HepG2 (cell line): Measurements from ENCODE around the gene CPLX3. TPM values are rescaled to one million over a fixed set of nuclear protein-coding genes. Genes with fewer than 3 reads are reported as not detected.

ENCODE experiments used
- ATAC-seq: fragments of 200-7000 bp; cut with Tn5 transposase; 3 replicates; pipeline ENCODE4 v1.9.1; 2020; ENCODE audit warnings: mild to moderate bottlenecking, moderate library complexity
- BruUV-seq: library from RNA; stranded (reverse); fragments of 400-500 nt; replicated peaks from 2 replicates; lab custom pipeline; 2021; lab: Mats Ljungman, UMichigan
- CTCF ChIA-PET: fragments of 300-600 bp; formaldehyde crosslinking; extraction: SDS; loops from one replicate; lab custom pipeline; 2021; ENCODE audit warnings: low total read pairs, inconsistent platforms, low intra/inter-chr PET ratio; lab: Yijun Ruan, JAX
- POLR2A ChIA-PET: fragments of 350-600 bp; sonication (Branson Sonifier 250); formaldehyde crosslinking; loops from one replicate; lab custom pipeline; 2020; ENCODE audit warnings: antibody characterized with exemption, inconsistent platforms; lab: Yijun Ruan, JAX
- DNase-seq: peaks from one replicate; pipeline ENCODE4 v3.0.0-alpha.2; 2015; ENCODE audit warnings: low spot score
- FAIRE-seq: peaks from 3 replicates; lab custom pipeline; 2011; peaks lifted over from hg19 to GRCh38; lab: Jason Lieb, UNC
- H2AFZ ChIP-seq: one replicate; pipeline ENCODE4 v1.6.1; 2011; ENCODE audit warnings: low read length, inconsistent platforms
- H3K27ac ChIP-seq: fragments of 300-600 bp; 3 replicates; pipeline ENCODE4 v1.8.0; 2011; ENCODE audit warnings: mixed run types, mild to moderate bottlenecking, mixed read lengths, low read length, inconsistent platforms; ENCODE audit not compliant: insufficient read depth; ENCODE audit errors: extremely low read length
- H3K27me3 ChIP-seq, 2 experiments: fragments of 200-600 bp in 1 of 2; 2 replicates in 1 of 2; 3 replicates in 1 of 2; pipeline versions ENCODE4 v1.6.0 to v1.8.0; 2011; ENCODE audit warnings: low read length in 2 of 2, mild to moderate bottlenecking in 2 of 2, moderate library complexity in 2 of 2, inconsistent platforms in 1 of 2; ENCODE audit not compliant: insufficient read depth in 2 of 2, control insufficient read depth in 1 of 2
- H3K36me3 ChIP-seq, 2 experiments: fragments of 200-600 bp in 1 of 2; replicated peaks in 1 of 2; 2 replicates in 1 of 2; 3 replicates in 1 of 2; pipeline versions ENCODE4 v1.5.1 to v1.8.0; 2011; ENCODE audit warnings: low read length in 2 of 2, inconsistent platforms in 1 of 2; ENCODE audit not compliant: insufficient read depth in 2 of 2, control insufficient read depth in 1 of 2
- H3K4me1 ChIP-seq: 2 replicates; pipeline ENCODE4 v1.5.1; 2012; ENCODE audit warnings: low read length, inconsistent platforms; ENCODE audit not compliant: insufficient read depth
- H3K4me2 ChIP-seq: 2 replicates; pipeline ENCODE4 v1.6.0; 2011; ENCODE audit warnings: low read depth, low read length, inconsistent platforms
- H3K4me3 ChIP-seq, 3 experiments: fragments of 200-600 bp in 1 of 3; sonication (generic), shearing (Covaris generic) in 1 of 3; replicated peaks in 1 of 3; 2 replicates each; pipeline ENCODE4 v1.5.1; 2011 to 2016; ENCODE audit warnings: low read length in 3 of 3, inconsistent platforms in 2 of 3, low read depth in 2 of 3, mild to moderate bottlenecking in 2 of 3, control low read depth in 1 of 3, mixed read lengths in 1 of 3; ENCODE audit not compliant: insufficient read depth in 1 of 3
- H3K79me2 ChIP-seq: one replicate; pipeline ENCODE4 v1.6.1; 2011; ENCODE audit warnings: low read length, inconsistent platforms; ENCODE audit not compliant: insufficient read depth
- H3K9ac ChIP-seq: 2 replicates; pipeline ENCODE4 v1.6.0; 2011; ENCODE audit warnings: mild to moderate bottlenecking, low read depth, low read length, inconsistent platforms; ENCODE audit not compliant: insufficient read depth
- H3K9me3 ChIP-seq: 2 replicates; pipeline ENCODE4 v1.5.1; 2012; ENCODE audit warnings: mild to moderate bottlenecking, low read length
- H4K20me1 ChIP-seq: 2 replicates; pipeline ENCODE4 v1.6.0; 2011; ENCODE audit warnings: inconsistent platforms, mild to moderate bottlenecking, low read length, moderate library complexity; ENCODE audit not compliant: insufficient read depth
- CENPT ChIP-seq: sonication (generic); formaldehyde crosslinking; IDR thresholded peaks from 2 replicates; pipeline ENCODE4 v1.8.0; 2022; ENCODE audit warnings: low read depth, mild to moderate bottlenecking, moderate library complexity, missing genetic modification reagents
- HOMEZ ChIP-seq: IDR thresholded peaks from 2 replicates; pipeline ENCODE4 v1.6.1; 2016; ENCODE audit warnings: low read depth
- IKZF1 ChIP-seq: fragments of 450-650 bp; IDR thresholded peaks from 2 replicates; pipeline ENCODE4 v1.7.1; 2016
- MNT ChIP-seq: fragments of 450-650 bp; IDR thresholded peaks from 2 replicates; pipeline ENCODE4 v1.6.1; 2016
- ONECUT2 ChIP-seq: sonication (generic); formaldehyde crosslinking; IDR thresholded peaks from 2 replicates; pipeline ENCODE4 v1.4.0; 2020; ENCODE audit warnings: missing genetic modification reagents
- SPEN ChIP-seq: sonication (generic); formaldehyde crosslinking; IDR thresholded peaks from 2 replicates; pipeline ENCODE4 v1.5.1; 2020; ENCODE audit warnings: low read depth, mild to moderate bottlenecking, missing genetic modification reagents
- TGIF2 ChIP-seq: IDR thresholded peaks from 2 replicates; pipeline ENCODE4 v1.6.1; 2016; ENCODE audit warnings: control low read depth, missing compliant biosample characterization
- ZNF138 ChIP-seq: sonication (generic); formaldehyde crosslinking; IDR thresholded peaks from 2 replicates; pipeline ENCODE4 v1.5.0; 2020; ENCODE audit warnings: mild to moderate bottlenecking, low read depth, missing genetic modification reagents
- ZNF232 ChIP-seq: sonication (generic); formaldehyde crosslinking; IDR thresholded peaks from 2 replicates; pipeline ENCODE4 v1.4.0; 2020; ENCODE audit warnings: missing genetic modification reagents, borderline replicate concordance
- ZNF235 ChIP-seq: sonication (generic); formaldehyde crosslinking; IDR thresholded peaks from 2 replicates; pipeline ENCODE4 v1.8.1; 2023; ENCODE audit warnings: mild to moderate bottlenecking, missing genetic modification reagents, borderline replicate concordance
- ZNF44 ChIP-seq: sonication (generic); formaldehyde crosslinking; IDR thresholded peaks from 2 replicates; pipeline ENCODE4 v1.5.1; 2020; ENCODE audit warnings: mild to moderate bottlenecking, missing genetic modification reagents
- ZNF629 ChIP-seq: sonication (generic); formaldehyde crosslinking; conservative IDR thresholded peaks from 2 replicates; pipeline ENCODE4 v1.5.0; 2020; ENCODE audit warnings: missing genetic modification reagents
- ZNF766 ChIP-seq: sonication (generic); formaldehyde crosslinking; IDR thresholded peaks from 2 replicates; pipeline ENCODE4 v1.5.0; 2020; ENCODE audit warnings: missing genetic modification reagents, borderline replicate concordance
- ZNF800 ChIP-seq: sonication (generic); formaldehyde crosslinking; IDR thresholded peaks from 2 replicates; pipeline ENCODE4 v1.4.0; 2020; ENCODE audit warnings: missing genetic modification reagents
- WGBS: methylation state at CpG from one replicate; pipeline ENCODE4 v1.1.6; 2017; ENCODE audit warnings: low lambda C conversion rate; 5-methylcytosine and 5-hydroxymethylcytosine counted together
- in situ Hi-C: cut with HindIII; loops from 2 replicates; pipeline ENCODE4 v1.10.0; 2017; ENCODE audit warnings: low pct_unique_long_range_greater_than_20kb; ENCODE audit not compliant: extremely low pct_ligation_motif_present
- intact Hi-C: fragments of 100-400 bp; cut with micrococcal nuclease; formaldehyde crosslinking; loops from one replicate; pipeline ENCODE4 v1.10.0; 2022; ENCODE audit not compliant: unreplicated experiment
- polyA plus RNA-seq, 8 experiments: library from polyadenylated mRNA; depleted of rRNA in 3 of 8; stranded (reverse) in 7 of 8; unstranded in 1 of 8; fragments of >200 nt; fragmentation: Illumina TruSeq in 4 of 8; extraction: Trizol in 4 of 8; gene quantifications; 2 replicates each; pipeline versions ENCODE4 v1.2.1 to v1.2.3, GENCODE V29; 2011 to 2016; ENCODE audit warnings: low read depth in 4 of 8, missing spikeins in 1 of 8, mixed read lengths in 1 of 8; ENCODE audit not compliant: insufficient read depth in 1 of 8
- total RNA-seq, 5 experiments: library from RNA; depleted of rRNA; stranded (reverse); fragments of >200 nt; fragmentation: Illumina TruSeq; extraction: Trizol; gene quantifications; 2 replicates each; pipeline ENCODE4 v1.2.3, GENCODE V29; 2016; ENCODE audit warnings: low read depth in 1 of 5
- TF ChIP-seq, protein P1 (sequence below): sonication (generic); formaldehyde crosslinking; IDR thresholded peaks from 2 replicates; pipeline ENCODE4 v1.4.0; 2020; ENCODE audit warnings: low read depth, missing genetic modification reagents

CPLX3 gene
- total and polyA plus RNA-seq, 2 of the 13 experiments (the other 11 are each of a cell fraction or from before 2014, with no cell fraction given), result not detected

DNA sequence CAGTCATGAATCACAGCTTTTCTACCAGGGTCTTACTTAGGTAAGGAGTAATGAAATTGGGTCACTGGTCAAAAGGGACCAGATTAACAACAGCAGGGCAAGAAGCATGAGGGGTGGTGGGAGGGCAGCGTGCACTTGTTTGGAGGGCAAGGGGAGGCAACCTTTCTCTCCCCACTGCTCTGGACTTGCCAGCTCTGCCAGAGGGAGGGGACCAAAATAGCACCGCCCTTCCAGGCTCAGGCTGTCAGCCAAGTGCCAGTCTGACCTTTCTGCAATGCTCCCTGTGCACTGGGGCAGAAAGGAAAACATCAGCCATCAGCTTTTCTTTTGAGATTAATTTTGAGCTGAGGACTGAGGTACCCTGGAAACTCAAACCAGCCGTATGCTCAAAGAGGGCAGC is 21.0 kb downstream of the CPLX3 start:
- Histone ChIP-seq H3K79me2 (no peaks in the 10 kb centered on the region), H3K27ac (no peak overlapping the region), H3K4me1 (peaks cover 20% of the 10 kb centered on the region), H3K36me3 (peaks cover 20 to 62% of the 10 kb centered on the region in 2 experiments; a peak in 4 of 5 replicates), H3K9me3 (no peaks in the 10 kb centered on the region), H3K27me3 (no peaks in the 10 kb centered on the region), H3K9ac (no peak overlapping the region), H3K4me2 (no peak overlapping the region), H4K20me1 (no peaks in the 10 kb centered on the region), H2AFZ (no peak overlapping the region), H3K4me3 (no peak overlapping the region)
- ChIA-PET CTCF (no interaction called here), POLR2A (no interaction called here)
- ATAC-seq, result no peak
- intact Hi-C loops (no loop called here), in situ Hi-C loops (no loop called here)
- BruUV-seq, result no TSS peak
- no peak for FAIRE-seq
- TF ChIP-seq ZNF235 (no peak), TGIF2 (no peak), ZNF44 (CRISPR knock-in tag) (no peak), ONECUT2 (no peak), ZNF138 (no peak), ZNF766 (CRISPR knock-in tag) (no peak), ZNF629 (CRISPR knock-in tag) (no peak), ZNF800 (no peak), SPEN (CRISPR knock-in tag) (no peak), HOMEZ (CRISPR knock-in tag) (no peak), MNT (no peak), IKZF1 (no peak), ZNF232 (CRISPR knock-in tag) (no peak), CENPT (CRISPR knock-in tag) (no peak)
- TF ChIP-seq, protein P1, sequence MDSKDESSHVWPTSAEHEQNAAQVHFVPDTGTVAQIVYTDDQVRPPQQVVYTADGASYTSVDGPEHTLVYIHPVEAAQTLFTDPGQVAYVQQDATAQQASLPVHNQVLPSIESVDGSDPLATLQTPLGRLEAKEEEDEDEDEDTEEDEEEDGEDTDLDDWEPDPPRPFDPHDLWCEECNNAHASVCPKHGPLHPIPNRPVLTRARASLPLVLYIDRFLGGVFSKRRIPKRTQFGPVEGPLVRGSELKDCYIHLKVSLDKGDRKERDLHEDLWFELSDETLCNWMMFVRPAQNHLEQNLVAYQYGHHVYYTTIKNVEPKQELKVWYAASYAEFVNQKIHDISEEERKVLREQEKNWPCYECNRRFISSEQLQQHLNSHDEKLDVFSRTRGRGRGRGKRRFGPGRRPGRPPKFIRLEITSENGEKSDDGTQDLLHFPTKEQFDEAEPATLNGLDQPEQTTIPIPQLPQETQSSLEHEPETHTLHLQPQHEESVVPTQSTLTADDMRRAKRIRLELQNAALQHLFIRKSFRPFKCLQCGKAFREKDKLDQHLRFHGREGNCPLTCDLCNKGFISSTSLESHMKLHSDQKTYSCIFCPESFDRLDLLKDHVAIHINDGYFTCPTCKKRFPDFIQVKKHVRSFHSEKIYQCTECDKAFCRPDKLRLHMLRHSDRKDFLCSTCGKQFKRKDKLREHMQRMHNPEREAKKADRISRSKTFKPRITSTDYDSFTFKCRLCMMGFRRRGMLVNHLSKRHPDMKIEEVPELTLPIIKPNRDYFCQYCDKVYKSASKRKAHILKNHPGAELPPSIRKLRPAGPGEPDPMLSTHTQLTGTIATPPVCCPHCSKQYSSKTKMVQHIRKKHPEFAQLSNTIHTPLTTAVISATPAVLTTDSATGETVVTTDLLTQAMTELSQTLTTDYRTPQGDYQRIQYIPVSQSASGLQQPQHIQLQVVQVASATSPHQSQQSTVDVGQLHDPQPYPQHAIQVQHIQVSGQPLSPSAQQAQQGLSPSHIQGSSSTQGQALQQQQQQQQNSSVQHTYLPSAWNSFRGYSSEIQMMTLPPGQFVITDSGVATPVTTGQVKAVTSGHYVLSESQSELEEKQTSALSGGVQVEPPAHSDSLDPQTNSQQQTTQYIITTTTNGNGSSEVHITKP (CRISPR knock-in tag), result no peak
- DNase-seq, result no peak
- WGBS, result 100% methylated on average over 3 of the region's 3 CpGs
